Left lung (tissue), 10 donors: Measurements from ENCODE around the gene GPR84. TPM values are rescaled to one million over a fixed set of nuclear protein-coding genes. Genes with fewer than 3 reads are reported as not detected.
A peak's percentile ranks its signal among the peaks of the same experiment; 100 is the strongest.

Experiments used
- ATAC-seq: fragments of 200-7000 bp; cut with Tn5 transposase; one replicate; pipeline ENCODE4 v1.9.1; 2020; ENCODE audit warnings: moderate library complexity
- DNase-seq, 4 donors: peaks; one replicate each; pipeline ENCODE4 v3.0.0-alpha.2; 2013 to 2020
- H3K27ac ChIP-seq, 2 donors: fragments of 200-600 bp; sonication (generic) in 1 of 2; one replicate each; pipeline versions ENCODE4 v1.5.0 to v1.8.0; 2020 to 2021
- H3K27me3 ChIP-seq, 2 donors: fragments of 200-600 bp; sonication (generic) in 1 of 2; one replicate each; pipeline versions ENCODE4 v1.5.0 to v1.8.0; 2020 to 2021
- H3K36me3 ChIP-seq, 2 donors: fragments of 200-600 bp; sonication (generic) in 1 of 2; one replicate each; pipeline versions ENCODE4 v1.5.0 to v1.8.0; 2020 to 2021
- H3K4me1 ChIP-seq, 2 donors: fragments of 200-600 bp; one replicate each; pipeline ENCODE4 v1.8.0; 2021
- H3K4me3 ChIP-seq, 2 donors: fragments of 200-600 bp; sonication (generic) in 1 of 2; one replicate each; pipeline versions ENCODE4 v1.5.0 to v1.8.0; 2020 to 2021; ENCODE audit warnings: mild to moderate bottlenecking in 1 of 2
- H3K9me3 ChIP-seq, 2 donors: fragments of 200-600 bp; sonication (generic) in 1 of 2; one replicate each; pipeline versions ENCODE4 v1.5.0 to v1.8.0; 2020 to 2021
- CTCF ChIP-seq, 2 donors: fragments of 200-600 bp; sonication (generic) in 1 of 2; IDR thresholded peaks; one replicate each; pipeline versions ENCODE4 v1.5.0 to v1.8.0; 2021; ENCODE audit warnings: antibody characterized with exemption in 2 of 2
- intact Hi-C, 2 donors: fragments of 100-400 bp; cut with DNase I; formaldehyde crosslinking; loops; one replicate each; pipeline versions ENCODE4 v1.11.2 to v1.14.2; 2022
- polyA plus RNA-seq, 6 donors: library from polyadenylated mRNA; unstranded; fragments of 120-200 nt; gene quantifications; one replicate each; pipeline ENCODE4 v1.2.1, GENCODE V29; 2013; ENCODE audit not compliant: insufficient read length in 6 of 6
- total RNA-seq, 2 donors: library from RNA; stranded (reverse); fragmentation: NEBNext Ultra II Directional; extraction: Animal tissue kit (Norgen Biotek cat#: 25700); gene quantifications; one replicate each; pipeline ENCODE4 v1.2.1, GENCODE V29; 2021
- donor health status: DM: no; HTN: yes; CAD: no.
- donor health status: DM: no; HTN: no; CAD: no.

Gene GPR84
- total and polyA plus RNA-seq, 8 donors, result 0.23 to 10.3 (median 0.41) TPM; not detected in 1

GRCh38 chr12:54352022-54352531 is 12.2 kb downstream of the GPR84 start:
- Histone ChIP-seq H3K4me3 (no peak overlapping the region), H3K27ac (peak overlapping the region in 1 of 2 donors; percentile 61), H3K27me3 (no peaks in the 10 kb centered on the region), H3K4me1 (peaks cover 18 to 42% of the 10 kb centered on the region in 2 donors), H3K36me3 (peaks cover 0 to 55% of the 10 kb centered on the region in 2 donors), H3K9me3 (no peaks in the 10 kb centered on the region)
- intact Hi-C loops, result no loop called here
- DNase-seq (peak in 2 of 4 donors; percentile 74 to 81), ATAC-seq (peak; percentile 59)
- TF ChIP-seq CTCF (IDR thresholded peaks at IDR 0.05), result no peak

GRCh38 chr12:54351341-54351740 is 12.9 kb downstream of the GPR84 start:
- Histone ChIP-seq H3K4me3 (no peak overlapping the region), H3K36me3 (peaks cover 0 to 62% of the 10 kb centered on the region in 2 donors), H3K9me3 (no peaks in the 10 kb centered on the region), H3K27me3 (no peaks in the 10 kb centered on the region), H3K4me1 (peaks cover 15 to 35% of the 10 kb centered on the region in 2 donors), H3K27ac (peak overlapping the region in 1 of 2 donors; percentile 61)
- intact Hi-C loops, result no loop called here
- no peak for ATAC-seq
- no peak for TF ChIP-seq CTCF (IDR thresholded peaks at IDR 0.05)
- DNase-seq, result no peak

GRCh38 chr12:54350743-54351142 is 13.5 kb downstream of the GPR84 start:
- ATAC-seq (peak; percentile 58), DNase-seq (peak in 1 of 4 donors; percentile 50)
- Histone ChIP-seq H3K9me3 (no peaks in the 10 kb centered on the region), H3K4me1 (peaks cover 15 to 31% of the 10 kb centered on the region in 2 donors), H3K36me3 (peaks cover 0 to 68% of the 10 kb centered on the region in 2 donors), H3K27ac (peak overlapping the region in 1 of 2 donors; percentile 61), H3K27me3 (no peaks in the 10 kb centered on the region), H3K4me3 (no peak overlapping the region)
- TF ChIP-seq CTCF (IDR thresholded peaks at IDR 0.05), result no peak
- intact Hi-C loops, result no loop called here

GRCh38 chr12:54349679-54350078 is 14.6 kb downstream of the GPR84 start:
- no peak for DNase-seq
- Histone ChIP-seq H3K4me3 (no peak overlapping the region), H3K27ac (peak overlapping the region in 1 of 2 donors; percentile 39), H3K27me3 (no peaks in the 10 kb centered on the region), H3K9me3 (no peaks in the 10 kb centered on the region), H3K4me1 (peaks cover 15 to 31% of the 10 kb centered on the region in 2 donors), H3K36me3 (peaks cover 0 to 79% of the 10 kb centered on the region in 2 donors)
- peak; percentile 4 for ATAC-seq
- intact Hi-C loops, result no loop called here
- TF ChIP-seq CTCF (IDR thresholded peaks at IDR 0.05), result no peak

GRCh38 chr12:54349036-54349435 is 15.2 kb downstream of the GPR84 start:
- H3K36me3 ChIP-seq, result peaks cover 4 to 85% of the 10 kb centered on the region in 2 donors
- DNase-seq (no peak), ATAC-seq (no peak)
- intact Hi-C loops, result no loop called here
- H3K27me3 ChIP-seq, result no peaks in the 10 kb centered on the region
- H3K4me1 ChIP-seq, result peaks cover 15 to 31% of the 10 kb centered on the region in 2 donors
- H3K4me3 ChIP-seq, result no peak overlapping the region
- no peaks in the 10 kb centered on the region for H3K9me3 ChIP-seq
- no peak for TF ChIP-seq CTCF (IDR thresholded peaks at IDR 0.05)
- no peak overlapping the region for H3K27ac ChIP-seq
